Activated T-helper 1 cell treated with anti-CD3 and anti-CD28 coated beads, Interleukin-2, amount 50 U/mL, for 16 hours (primary cell): ENCODE measurements around the gene CLTCL1.
"Not testable (repeated sequence)": the region's sequence is repeated elsewhere in the genome, so short reads cannot be mapped to it uniquely, and the experiment has no call there.

Source experiments
- DNase-seq, 2 donors: peaks; one replicate each; pipeline ENCODE4 v3.0.0-alpha.2; 2020; ENCODE audit warnings: low read depth in 1 of 2, low spot score in 1 of 2

Gene CLTCL1

GRCh38 chr22:19291580-19292457 lies at the start of gene CLTCL1:
TSS of gene CLTCL1 (minus strand) at chr22:19291719. CDS start at chr22:19291641, 78 bp downstream.
- DNase-seq: peak; percentile 34 to 67

DNA sequence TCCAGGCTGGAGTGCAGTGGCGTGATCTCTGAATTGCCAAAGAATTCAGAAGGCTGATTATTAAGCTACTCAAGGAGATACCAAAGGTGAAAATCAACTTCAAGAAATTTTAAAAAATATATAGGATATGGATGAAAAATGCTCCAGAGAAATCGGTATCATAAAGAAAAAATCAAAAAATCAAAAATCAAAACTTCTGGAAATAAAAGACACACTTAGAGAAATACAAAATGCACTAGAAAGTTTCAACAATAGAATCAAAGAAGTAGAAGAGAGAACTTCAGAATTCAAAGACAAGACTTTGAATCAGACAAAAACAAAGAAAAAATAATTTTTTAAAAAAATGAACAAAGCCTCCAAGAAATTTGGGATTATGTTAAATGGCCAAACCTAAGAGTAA lies 45.6 kb upstream of the CLTCL1 start:
- DNase-seq: no peak

DNA sequence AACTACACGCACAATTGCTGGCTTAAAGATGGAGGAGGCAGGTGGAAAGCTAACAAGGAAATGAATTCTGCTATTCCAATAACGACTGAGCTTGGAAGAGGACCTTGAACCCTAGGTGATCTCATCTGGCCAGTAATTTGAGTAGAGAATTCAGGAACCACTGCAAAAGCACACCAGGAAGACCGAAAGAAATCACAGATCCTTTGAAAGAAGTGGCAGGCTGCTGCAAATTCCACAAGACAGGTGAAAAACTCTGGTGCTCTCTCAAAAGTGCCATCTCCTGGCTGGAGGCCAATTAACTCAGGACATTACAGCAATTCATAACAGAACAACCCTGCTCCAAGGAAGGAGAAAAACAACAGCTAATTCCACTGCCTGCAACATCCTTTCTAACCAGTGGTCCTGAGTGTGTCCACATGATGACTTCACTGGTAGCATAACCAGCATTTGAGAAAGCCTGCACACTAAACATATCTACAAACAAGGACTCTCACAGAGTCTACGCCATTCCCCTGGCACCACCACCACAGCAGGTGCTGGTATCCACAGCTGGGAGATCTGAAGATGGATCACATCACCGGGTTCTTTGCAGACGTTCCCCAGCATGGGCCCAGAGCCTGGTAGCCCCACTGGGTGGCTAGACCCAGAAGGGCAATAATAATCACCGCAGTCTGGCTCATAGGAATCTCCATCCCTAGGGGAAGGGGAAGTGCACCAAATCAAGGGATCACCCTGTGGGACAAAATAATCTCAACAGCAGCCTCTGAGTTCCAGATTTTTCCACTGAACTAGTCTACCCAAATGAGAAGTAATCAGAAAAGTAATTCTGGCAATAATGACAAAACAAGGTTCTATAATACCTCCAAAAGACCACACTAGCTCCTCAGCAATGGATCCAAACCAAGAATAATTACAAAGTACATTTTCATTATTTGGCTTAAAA lies 44.9 kb upstream of the CLTCL1 start:
- DNase-seq: no peak

DNA sequence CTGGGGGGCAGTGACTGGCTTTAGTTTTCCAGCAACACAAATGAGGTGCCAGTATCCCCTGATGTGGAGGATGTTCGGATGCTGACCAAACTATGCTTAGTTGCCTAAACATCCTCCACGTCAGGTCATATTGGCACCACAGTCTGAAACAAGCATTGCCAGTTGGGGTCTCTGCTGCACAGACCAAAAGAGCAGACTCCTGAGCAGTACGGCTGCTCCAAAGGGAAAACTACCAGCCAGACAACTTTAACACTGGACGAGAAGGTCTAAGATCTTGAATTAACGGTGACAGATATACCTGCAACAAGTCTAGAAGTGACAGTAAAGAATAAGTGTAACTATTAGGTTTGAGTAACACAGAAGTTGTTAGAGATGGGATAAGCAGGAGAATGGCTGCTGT lies 40.5 kb upstream of the CLTCL1 start:
- DNase-seq: no peak

DNA sequence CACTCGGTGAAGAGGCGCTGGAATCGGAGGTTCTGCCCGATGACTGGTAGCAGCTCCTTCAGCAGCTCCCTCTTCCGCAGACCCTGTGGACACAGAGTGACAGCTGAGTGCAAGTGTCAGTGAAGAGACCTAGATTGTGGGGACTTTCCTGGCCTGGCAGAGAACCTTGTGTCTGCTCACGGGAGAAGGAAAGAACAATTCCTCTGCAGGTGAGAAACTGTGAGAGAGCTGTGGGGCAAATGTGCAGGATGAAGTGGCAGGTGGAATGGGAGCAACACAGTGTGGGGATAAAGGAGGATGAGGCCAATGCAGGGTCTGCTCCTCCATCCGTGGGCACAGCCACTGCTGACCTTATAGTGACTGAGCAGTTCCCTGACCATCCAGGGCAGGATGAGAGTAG lies 40.0 kb upstream of the CLTCL1 start:
- no peak for DNase-seq

GRCh38 chr22:19330865-19331418 lies 39.4 kb upstream of the CLTCL1 start:
- no peak for DNase-seq

GRCh38 chr22:19330205-19330604 lies 38.7 kb upstream of the CLTCL1 start:
- DNase-seq: not testable (repeated sequence)

- DNase-seq: no peak
Observed at GRCh38 chr22:19329454-19329853, 37.9 kb upstream of the CLTCL1 start.

DNA sequence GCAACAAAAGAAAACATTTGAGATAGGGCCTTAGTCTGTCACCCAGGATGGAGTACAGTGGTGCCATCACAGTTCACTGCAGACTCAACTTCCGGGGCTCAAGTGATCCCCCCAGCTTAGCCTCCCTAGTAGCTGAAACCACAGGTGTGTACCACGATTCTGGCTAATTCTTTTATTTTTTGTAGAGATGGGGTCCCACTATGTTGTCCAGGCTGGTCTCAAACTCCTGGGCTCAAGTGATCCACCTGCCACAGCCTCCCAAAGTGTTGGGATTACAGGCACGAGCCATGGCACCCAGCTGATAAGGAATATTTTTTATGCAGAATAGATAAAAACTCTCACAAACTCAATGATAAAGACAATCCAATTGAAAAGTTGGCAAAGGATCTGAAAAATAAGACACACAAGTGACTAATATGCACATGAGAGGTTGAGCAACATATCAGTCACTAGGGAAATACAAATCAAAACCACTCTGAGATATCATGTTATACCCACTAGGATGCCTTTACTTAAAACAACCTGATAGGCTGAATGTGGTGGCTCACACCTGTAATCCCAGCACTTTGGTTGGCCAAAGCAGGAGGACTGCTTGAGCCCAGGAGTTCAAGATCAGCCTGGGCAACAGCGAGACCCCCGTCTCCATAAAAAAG lies 33.9 kb upstream of the CLTCL1 start:
- no peak for DNase-seq

- DNase-seq: not testable (repeated sequence)
Observed at GRCh38 chr22:19323420-19323819, 31.9 kb upstream of the CLTCL1 start.

GRCh38 chr22:19321757-19322156 lies 30.2 kb upstream of the CLTCL1 start:
- DNase-seq: no peak

- DNase-seq: not testable (repeated sequence)
Observed at GRCh38 chr22:19320136-19320535, 28.6 kb upstream of the CLTCL1 start.

DNA sequence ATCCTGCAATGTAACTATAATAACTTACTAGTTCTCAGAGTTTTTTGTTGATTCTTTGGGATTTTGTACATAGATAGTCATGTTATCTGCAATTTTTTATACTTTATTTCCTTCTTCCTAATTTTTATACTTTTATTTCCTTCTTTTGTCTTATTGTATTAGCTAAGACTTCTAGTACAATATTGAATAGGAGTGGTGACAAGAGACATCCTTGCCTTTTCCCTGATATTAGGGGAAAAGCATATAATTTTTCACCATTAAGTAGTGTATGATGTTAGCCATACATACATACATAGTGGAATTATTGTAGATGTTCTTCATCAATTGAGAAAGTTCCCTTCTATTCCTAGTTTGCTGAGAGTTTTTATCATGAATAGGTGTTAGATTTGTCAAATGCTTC lies 27.8 kb upstream of the CLTCL1 start:
- DNase-seq: no peak

- no peak for DNase-seq
Observed at GRCh38 chr22:19317865-19318264, 26.3 kb upstream of the CLTCL1 start.

DNA sequence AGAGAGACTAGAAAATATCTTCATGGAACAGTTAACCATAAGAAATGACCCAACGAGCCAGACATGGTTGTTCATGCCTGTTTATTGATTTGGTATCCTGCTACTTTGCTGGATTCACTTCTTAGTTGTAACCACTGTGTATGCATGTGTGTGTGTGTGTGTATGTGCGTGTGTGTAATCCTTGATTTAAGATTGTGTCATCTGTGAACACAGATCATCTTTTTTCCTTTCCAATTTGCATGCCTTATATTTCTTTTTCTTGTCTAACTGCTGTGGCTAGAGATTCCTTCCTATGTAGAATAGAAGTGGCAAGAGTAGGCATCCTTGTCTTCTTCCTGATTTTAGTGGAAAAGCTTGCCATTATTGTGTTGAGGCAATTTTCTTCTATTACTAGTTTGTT lies 16.4 kb upstream of the CLTCL1 start:
- no peak for DNase-seq

GRCh38 chr22:19306535-19306934 lies 15.0 kb upstream of the CLTCL1 start:
- DNase-seq: not testable (repeated sequence)

DNA sequence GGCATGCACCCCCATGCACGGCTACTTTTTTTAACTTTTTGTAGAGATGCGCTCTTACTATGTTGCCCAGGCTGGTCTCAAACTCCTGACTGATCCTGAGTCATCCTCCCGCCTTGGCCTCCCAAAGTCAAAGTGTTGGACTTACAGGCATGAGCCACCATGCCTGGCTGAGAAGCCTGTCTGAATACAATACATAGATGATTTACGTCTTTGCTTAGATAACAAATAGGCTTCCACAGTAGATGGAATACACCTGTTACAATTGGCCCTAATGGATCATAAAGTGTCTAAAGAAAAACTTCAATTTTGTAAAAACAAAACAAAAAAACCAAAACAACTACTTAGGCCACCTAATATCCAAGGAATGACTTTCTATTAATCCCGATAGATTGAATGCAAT lies 13.0 kb upstream of the CLTCL1 start:
- no peak for DNase-seq

DNA sequence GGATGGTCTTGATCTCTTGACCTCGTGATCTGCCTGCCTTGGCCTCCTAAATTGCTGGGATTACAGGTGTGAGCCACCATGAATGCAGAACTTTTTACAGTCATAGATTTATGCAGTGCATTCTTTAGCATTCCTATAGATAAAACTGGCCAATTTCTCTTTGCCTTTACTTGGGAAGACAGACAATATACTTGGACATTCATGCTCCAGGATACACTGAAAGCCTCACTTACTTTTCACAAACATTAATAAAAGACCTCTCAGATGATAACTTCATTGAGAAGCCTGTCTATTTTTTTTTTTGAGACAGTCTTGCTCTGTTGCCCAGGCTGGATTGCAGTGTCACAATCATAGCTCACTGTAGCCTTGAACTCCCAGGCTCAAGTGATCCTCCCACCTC lies 12.3 kb upstream of the CLTCL1 start:
- no peak for DNase-seq

GRCh38 chr22:19295733-19296132 lies 4.2 kb upstream of the CLTCL1 start:
- DNase-seq: no peak

DNA sequence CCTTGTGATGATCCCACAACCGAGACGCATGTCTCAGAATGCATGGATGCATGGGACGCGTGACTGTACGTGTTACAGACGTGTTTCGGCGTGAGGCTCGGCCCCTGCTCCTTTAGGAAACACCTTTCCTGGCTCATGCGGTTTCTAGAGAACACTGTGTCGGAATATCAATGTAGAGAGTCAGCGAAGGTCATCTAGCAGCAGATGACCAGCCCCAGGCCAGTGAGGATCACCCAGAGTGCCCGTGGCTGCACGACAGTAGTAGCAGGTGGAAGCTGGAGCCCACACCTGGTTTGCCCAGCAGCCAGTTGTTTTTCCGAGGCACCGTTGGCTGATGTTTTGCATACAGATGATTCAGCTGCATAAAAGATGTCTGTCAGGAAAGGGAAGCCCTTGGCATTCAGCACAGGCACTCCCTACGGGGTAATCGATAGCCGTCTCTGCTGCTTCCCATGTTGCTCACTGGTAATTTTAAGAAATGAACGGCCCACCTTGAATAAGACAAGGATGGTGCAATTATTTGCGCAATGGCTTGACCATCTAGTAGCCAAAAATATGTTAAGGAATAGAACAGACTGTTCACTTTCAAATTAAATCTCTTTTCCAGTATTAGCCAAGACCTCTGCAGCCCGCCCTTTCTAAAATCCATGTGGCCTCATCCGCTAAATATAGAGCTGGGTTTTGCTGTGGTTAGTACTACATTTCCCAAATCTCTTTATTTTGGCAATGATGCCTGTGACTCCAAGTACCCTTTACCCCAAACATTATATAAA lies 1.1 kb upstream of the CLTCL1 start:
- no peak for DNase-seq
